Measurements from ENCODE around the gene SLC36A1.

SLC36A1 gene

GRCh38 chr5:151451626-151452520, 4.5 kb downstream of the SLC36A1 start:
- peak; percentile 29 for DNase-seq

- DNase-seq = no peak
Observed at GRCh38 chr5:151454166-151454565, 6.8 kb downstream of the SLC36A1 start.

GRCh38 chr5:151454889-151455288, 7.5 kb downstream of the SLC36A1 start:
- no peak for DNase-seq

- no peak for DNase-seq
Observed at GRCh38 chr5:151456321-151456940, 9.0 kb downstream of the SLC36A1 start.

DNA sequence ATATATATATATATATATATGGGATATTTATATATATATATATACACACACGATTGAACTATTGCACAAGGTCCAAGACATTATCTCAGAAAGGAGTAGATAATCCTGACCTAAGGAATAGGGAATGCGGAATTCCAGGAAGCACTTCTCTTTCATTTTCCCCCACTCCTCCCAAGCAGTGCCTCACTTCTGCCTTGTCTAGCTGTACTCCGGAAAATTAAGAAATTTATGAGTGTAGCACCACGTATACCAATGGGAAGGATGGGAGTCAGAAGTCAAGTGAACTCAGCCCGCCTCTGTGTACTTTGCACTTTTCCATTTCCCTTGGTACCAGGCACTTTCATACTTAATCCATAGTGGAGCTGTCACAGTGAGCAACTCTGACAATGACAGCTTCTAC, 10.9 kb downstream of the SLC36A1 start:
- DNase-seq = no peak

- DNase-seq = peak; percentile 15
Observed at GRCh38 chr5:151459680-151460324, 12.4 kb downstream of the SLC36A1 start.

GRCh38 chr5:151461312-151461711, 13.9 kb downstream of the SLC36A1 start:
- no peak for DNase-seq

- no peak for DNase-seq
Observed at GRCh38 chr5:151463137-151464029, 16.0 kb downstream of the SLC36A1 start.

GRCh38 chr5:151464101-151464500, 16.7 kb downstream of the SLC36A1 start:
- DNase-seq = no peak

DNA sequence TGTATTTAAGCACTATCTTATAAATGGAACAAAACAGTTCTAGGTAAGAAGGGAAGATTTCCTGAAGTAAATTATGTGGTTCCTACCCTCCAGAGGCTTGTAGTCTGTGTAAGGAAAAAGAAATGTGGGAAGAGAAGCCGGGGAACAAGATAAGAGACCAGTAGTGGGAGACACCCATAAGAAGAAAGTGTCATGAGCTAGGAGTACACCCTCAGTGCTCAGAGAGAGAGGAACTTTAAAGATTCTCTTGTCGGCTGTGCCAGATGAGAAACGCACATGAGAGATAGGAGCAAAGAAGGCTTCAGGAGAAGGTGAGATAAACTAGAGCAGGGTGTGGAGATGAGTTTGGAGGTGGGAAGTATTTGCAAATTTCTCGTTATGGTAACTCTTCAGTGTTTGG, 18.1 kb downstream of the SLC36A1 start:
- no peak for DNase-seq

- no peak for DNase-seq
Observed at GRCh38 chr5:151467576-151467975, 20.2 kb downstream of the SLC36A1 start.

DNA sequence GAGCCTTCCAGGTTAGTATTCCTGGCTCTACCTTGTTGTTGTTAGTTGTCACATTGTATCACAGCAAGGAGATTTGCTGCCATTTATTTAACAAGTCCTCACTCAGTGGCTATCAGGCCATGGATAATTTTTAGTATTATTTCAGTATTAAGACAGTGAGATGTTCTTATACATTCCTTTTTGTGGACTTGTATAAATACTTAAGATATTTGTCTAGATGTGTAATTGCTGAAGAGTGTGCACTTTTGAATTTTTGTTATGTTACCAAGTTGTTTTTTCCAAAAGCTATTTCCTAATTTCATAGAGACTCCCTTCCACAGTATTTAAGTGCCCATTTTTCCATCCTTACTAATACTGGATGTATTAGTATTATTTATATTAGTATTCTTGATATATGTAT, 22.0 kb downstream of the SLC36A1 start:
- DNase-seq = no peak

DNA sequence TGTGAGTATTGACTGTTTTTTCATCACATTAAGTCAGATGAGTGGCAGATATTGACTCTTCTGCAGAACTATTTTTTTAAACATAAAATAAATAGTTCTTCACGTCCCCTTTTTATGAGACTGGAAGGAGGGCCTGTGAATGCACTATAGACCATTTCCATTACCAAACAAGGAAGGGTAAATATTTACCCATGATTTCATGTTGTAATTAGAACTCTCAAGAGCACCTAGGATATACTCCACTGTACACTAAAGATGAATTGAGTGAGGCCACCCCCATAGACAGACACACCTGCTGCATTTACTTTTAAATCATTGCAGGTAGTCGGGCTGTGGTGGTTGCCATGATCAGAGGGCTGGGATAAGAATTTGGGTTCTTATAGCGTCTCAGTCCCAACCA, 22.6 kb downstream of the SLC36A1 start:
- no peak for DNase-seq

DNA sequence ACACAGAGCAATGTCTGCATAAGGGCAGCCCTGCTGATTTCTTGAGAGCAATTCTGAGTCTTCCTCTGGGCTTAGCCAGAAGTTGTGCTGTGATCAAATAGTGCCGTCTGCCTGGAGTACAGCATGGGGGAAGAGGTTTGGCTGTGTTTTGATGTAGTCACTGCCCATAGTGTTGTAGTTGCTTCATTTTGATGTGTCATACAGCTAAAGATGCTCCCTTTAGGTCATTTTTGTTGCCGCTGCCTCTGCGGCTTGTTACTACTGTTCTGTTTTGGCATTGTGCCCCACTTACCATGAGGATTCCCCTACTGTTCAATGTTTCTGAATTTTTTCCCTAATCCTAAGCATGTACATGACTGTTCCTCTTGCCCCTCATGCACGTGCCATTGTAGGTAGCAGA, 23.0 kb downstream of the SLC36A1 start:
- DNase-seq = no peak

- no peak for DNase-seq
Observed at GRCh38 chr5:151471276-151471675, 23.9 kb downstream of the SLC36A1 start.

GRCh38 chr5:151474799-151475198, 27.4 kb downstream of the SLC36A1 start:
- no peak for DNase-seq

DNA sequence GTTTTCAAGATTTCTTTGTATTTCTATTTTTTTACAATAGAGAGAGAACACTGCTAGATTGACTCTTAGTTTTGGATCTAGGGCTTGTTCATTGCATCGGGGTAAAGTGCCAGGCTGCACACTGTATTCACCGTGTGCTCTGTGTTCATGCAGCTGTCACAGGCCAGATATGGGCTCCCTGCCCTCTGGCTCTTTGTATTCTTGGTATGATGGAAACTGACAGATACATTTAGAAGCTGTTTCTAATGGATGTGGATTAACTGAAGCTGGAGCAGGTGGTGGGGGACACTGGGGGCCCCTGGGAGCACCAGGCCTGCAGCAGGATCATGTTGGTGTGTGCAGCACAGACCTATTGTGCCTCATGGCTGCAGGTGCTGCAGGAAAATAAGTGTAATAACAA, 28.0 kb downstream of the SLC36A1 start:
- no peak for DNase-seq

- no peak for DNase-seq
Observed at GRCh38 chr5:151476016-151476415, 28.6 kb downstream of the SLC36A1 start.

DNA sequence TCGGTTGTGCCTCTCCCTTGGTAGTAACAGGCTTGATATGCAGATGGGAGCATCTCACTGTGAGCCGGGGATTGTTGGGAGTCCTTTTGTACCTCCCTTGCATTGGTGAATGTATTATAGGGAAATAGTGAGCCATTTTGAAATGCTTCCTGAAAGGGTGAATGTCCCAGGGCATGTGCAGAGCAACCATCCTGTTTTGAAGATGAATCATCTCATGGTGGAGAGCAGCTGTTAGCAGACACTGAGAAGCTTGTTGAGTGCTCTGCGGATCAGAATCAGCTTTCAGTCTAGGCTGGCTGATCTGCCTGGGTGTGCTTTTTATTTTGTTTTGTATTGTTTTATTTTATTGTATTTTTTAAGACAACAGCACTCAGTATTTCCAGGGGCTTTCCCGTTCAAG, 29.7 kb downstream of the SLC36A1 start:
- no peak for DNase-seq

GRCh38 chr5:151480384-151481293, 33.2 kb downstream of the SLC36A1 start:
- DNase-seq = no peak

- no peak for DNase-seq
Observed at GRCh38 chr5:151483176-151483575, 35.8 kb downstream of the SLC36A1 start.

GRCh38 chr5:151483647-151484046, 36.2 kb downstream of the SLC36A1 start:
- no peak for DNase-seq
